ENCODE measurements around the gene POMGNT1. TPM values are rescaled to one million over a fixed set of nuclear protein-coding genes. Genes with fewer than 3 reads are reported as not detected.

The POMGNT1 gene
- total RNA-seq, 2 donors from 2014 or later, result 31.9 to 36.3 TPM

- ATAC-seq (no peak), DNase-seq (no peak)
- 69 to 71% methylated on average over 5 of the region's 5 CpGs for WGBS, 2 donors
- H3K4me3 ChIP-seq, result no peak overlapping the region
- H3K4me1 ChIP-seq, result peaks cover 24% of the 10 kb centered on the region
- intact Hi-C loops (cut with DNase I), result no loop called here
- H3K27ac ChIP-seq, result no peak overlapping the region
- H3K27me3 ChIP-seq, result no peaks in the 10 kb centered on the region
- TF ChIP-seq POLR2A (IDR thresholded peaks at IDR 0.05) (no peak), CTCF (IDR thresholded peaks at IDR 0.05) (no peak)
- peaks cover 0 to 11% of the 10 kb centered on the region in 2 donors for H3K36me3 ChIP-seq (replicated peaks in 1 of 2; ENCODE audit: insufficient read depth in 1 of 2, low read depth in 2 of 2)
- H3K9me3 ChIP-seq, result no peaks in the 10 kb centered on the region
Observed at GRCh38 chr1:46194641-46195193, 3.5 kb downstream of the POMGNT1 start.

GRCh38 chr1:46193984-46194570 lies 4.2 kb downstream of the POMGNT1 start:
- peaks cover 0 to 11% of the 10 kb centered on the region in 2 donors for H3K36me3 ChIP-seq (replicated peaks in 1 of 2; ENCODE audit: insufficient read depth in 1 of 2, low read depth in 2 of 2)
- H3K27ac ChIP-seq, result no peak overlapping the region
- no peak for DNase-seq
- H3K9me3 ChIP-seq, result no peaks in the 10 kb centered on the region
- no peak for ATAC-seq
- H3K27me3 ChIP-seq, result no peaks in the 10 kb centered on the region
- intact Hi-C loops (cut with DNase I), result no loop called here
- no peak overlapping the region for H3K4me3 ChIP-seq
- TF ChIP-seq POLR2A (IDR thresholded peaks at IDR 0.05) (no peak), CTCF (IDR thresholded peaks at IDR 0.05) (no peak)
- WGBS, 2 donors, result 68 to 93% methylated on average over 4 to 8 of the region's 9 CpGs
- H3K4me1 ChIP-seq, result peaks cover 21% of the 10 kb centered on the region

GRCh38 chr1:46193285-46193684 lies 4.9 kb downstream of the POMGNT1 start:
- H3K27me3 ChIP-seq, result no peaks in the 10 kb centered on the region
- intact Hi-C loops (cut with DNase I), result no loop called here
- H3K4me1 ChIP-seq, result peaks cover 15% of the 10 kb centered on the region
- H3K36me3 ChIP-seq (replicated peaks in 1 of 2; ENCODE audit: insufficient read depth in 1 of 2, low read depth in 2 of 2), result peaks cover 0 to 11% of the 10 kb centered on the region in 2 donors
- WGBS, 2 donors, result 88 to 90% methylated on average over 5 to 7 of the region's 7 CpGs
- no peak overlapping the region for H3K27ac ChIP-seq
- H3K9me3 ChIP-seq, result no peaks in the 10 kb centered on the region
- no peak for ATAC-seq
- DNase-seq, result no peak
- no peak for TF ChIP-seq POLR2A (IDR thresholded peaks at IDR 0.05)
- no peak for TF ChIP-seq CTCF (IDR thresholded peaks at IDR 0.05)
- H3K4me3 ChIP-seq, result no peak overlapping the region

GRCh38 chr1:46192171-46192570 lies 6.1 kb downstream of the POMGNT1 start:
- Histone ChIP-seq H3K27ac (no peak overlapping the region), H3K36me3 (replicated peaks in 1 of 2; ENCODE audit: insufficient read depth in 1 of 2, low read depth in 2 of 2) (peaks cover 0 to 11% of the 10 kb centered on the region in 2 donors), H3K4me1 (peaks cover 9% of the 10 kb centered on the region), H3K27me3 (no peaks in the 10 kb centered on the region), H3K9me3 (no peaks in the 10 kb centered on the region), H3K4me3 (no peak overlapping the region)
- no peak for DNase-seq
- TF ChIP-seq CTCF (IDR thresholded peaks at IDR 0.05) (no peak), POLR2A (IDR thresholded peaks at IDR 0.05) (no peak)
- ATAC-seq, result no peak
- 87 to 96% methylated on average over 10 of the region's 10 CpGs for WGBS, 2 donors
- intact Hi-C loops (cut with DNase I), result no loop called here
